Measurements from ENCODE around the gene FGF18.
"Not testable (repeated sequence)": the region's sequence is repeated elsewhere in the genome, so short reads cannot be mapped to it uniquely, and the experiment has no call there.

Gene FGF18

GRCh38 chr5:171497494-171497893 is 78.0 kb downstream of the FGF18 start:
- DNase-seq (ENCODE audit: low read depth), result not testable (repeated sequence)

- DNase-seq (ENCODE audit: low read depth), result no peak
Measured at GRCh38 chr5:171498166-171498565, 78.7 kb downstream of the FGF18 start.

- no peak for DNase-seq (ENCODE audit: low read depth)
Measured at GRCh38 chr5:171499611-171500010, 80.2 kb downstream of the FGF18 start.

GRCh38 chr5:171505473-171506043 is 86.1 kb downstream of the FGF18 start:
- no peak for DNase-seq (ENCODE audit: low read depth)

GRCh38 chr5:171506951-171507350 is 87.5 kb downstream of the FGF18 start:
- DNase-seq (ENCODE audit: low read depth), result no peak
